IPS DF 6.9 (cell line): Measurements from ENCODE around the gene DNTT.

Experiments
- DNase-seq: peaks from one replicate; pipeline ENCODE4 v3.0.0-alpha.2; 2013; ENCODE audit warnings: low read depth, low spot score
- H3K27ac ChIP-seq: one replicate; pipeline ENCODE4 v1.5.1; 2013; ENCODE audit warnings: low read length, control low read depth
- H3K27me3 ChIP-seq: 2 replicates; pipeline ENCODE4 v1.6.1; 2013; ENCODE audit warnings: mild to moderate bottlenecking, low read length; ENCODE audit not compliant: control insufficient read depth, insufficient read depth
- H3K36me3 ChIP-seq: 2 replicates; pipeline ENCODE4 v1.6.1; 2013; ENCODE audit warnings: low read length; ENCODE audit not compliant: control insufficient read depth, insufficient read depth
- H3K4me1 ChIP-seq: 2 replicates; pipeline ENCODE4 v1.6.1; 2013; ENCODE audit warnings: low read length; ENCODE audit not compliant: control insufficient read depth, insufficient read depth
- H3K4me3 ChIP-seq: 2 replicates; pipeline ENCODE4 v1.5.1; 2013; ENCODE audit warnings: mild to moderate bottlenecking, low read length
- H3K9me3 ChIP-seq: 2 replicates; pipeline ENCODE4 v1.6.1; 2013; ENCODE audit warnings: low read length, inconsistent platforms; ENCODE audit not compliant: control insufficient read depth, insufficient read depth
- WGBS: extraction: QIAGEN DNeasy Blood & Tissue Kit; methylation state at CpG from one replicate; pipeline ENCODE4 v1.1.7; 2013; ENCODE audit warnings: mixed read lengths, missing lambda C conversion rate; ENCODE audit not compliant: insufficient read length, insufficient coverage; 5-methylcytosine and 5-hydroxymethylcytosine counted together

The DNTT gene

DNA sequence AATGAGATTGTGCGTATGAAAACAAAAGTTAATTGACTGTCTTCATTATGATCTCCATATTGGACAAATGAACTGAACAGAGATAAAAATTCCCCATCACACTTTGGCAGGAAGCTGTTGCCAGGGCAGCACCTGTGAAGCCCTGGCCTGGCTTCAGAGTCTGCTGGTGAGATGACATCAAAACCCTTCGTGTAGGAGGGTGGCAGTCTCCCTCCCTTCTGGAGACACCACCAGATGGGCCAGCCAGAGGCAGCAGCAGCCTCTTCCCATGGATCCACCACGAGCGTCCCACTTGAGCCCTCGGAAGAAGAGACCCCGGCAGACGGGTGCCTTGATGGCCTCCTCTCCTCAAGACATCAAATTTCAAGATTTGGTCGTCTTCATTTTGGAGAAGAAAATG lies at the start of gene DNTT:
TSS of gene DNTT (plus strand) at position 205 of the 400 bp plus-strand sequence. CDS start at position 269, 64 bp downstream.
- H3K27ac ChIP-seq: no peak within 1 kb of the TSS
- H3K27me3 ChIP-seq: no peaks in the 10 kb centered on the region
- WGBS: no CpG with 5 or more reads among the region's 8 CpGs
- no peaks in the 10 kb centered on the region for H3K36me3 ChIP-seq
- no peaks in the 10 kb centered on the region for H3K9me3 ChIP-seq
- no peak for DNase-seq
- H3K4me3 ChIP-seq: no peak within 1 kb of the TSS
- peaks cover 4% of the 10 kb centered on the region; the same call in 1 of the 2 replicates for H3K4me1 ChIP-seq

DNA sequence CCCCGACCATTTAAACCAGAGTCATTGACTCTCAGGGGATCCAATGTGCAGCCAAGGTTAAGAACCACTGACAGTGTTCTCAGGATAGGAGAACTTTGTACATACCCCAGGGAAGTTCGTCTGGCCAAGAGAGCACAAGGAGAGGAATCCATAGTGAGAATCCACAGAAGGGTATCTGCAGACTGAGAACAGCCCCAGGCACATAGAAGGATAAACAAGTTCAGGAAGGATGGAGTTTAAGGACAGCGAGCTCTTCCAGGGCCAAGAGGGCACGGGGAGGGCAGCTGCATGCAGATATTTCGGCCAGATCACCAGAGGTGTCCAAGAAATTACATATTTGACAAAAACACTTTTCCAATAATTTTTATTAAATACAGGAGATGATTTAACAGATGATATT lies 49.3 kb upstream of the DNTT start:
- Histone ChIP-seq H3K9me3 (no peaks in the 10 kb centered on the region), H3K4me3 (no peak overlapping the region), H3K36me3 (no peaks in the 10 kb centered on the region), H3K27me3 (no peaks in the 10 kb centered on the region), H3K27ac (no peak overlapping the region), H3K4me1 (no peaks in the 10 kb centered on the region)
- WGBS: no CpG with 5 or more reads among the region's 5 CpGs
- no peak for DNase-seq

DNA sequence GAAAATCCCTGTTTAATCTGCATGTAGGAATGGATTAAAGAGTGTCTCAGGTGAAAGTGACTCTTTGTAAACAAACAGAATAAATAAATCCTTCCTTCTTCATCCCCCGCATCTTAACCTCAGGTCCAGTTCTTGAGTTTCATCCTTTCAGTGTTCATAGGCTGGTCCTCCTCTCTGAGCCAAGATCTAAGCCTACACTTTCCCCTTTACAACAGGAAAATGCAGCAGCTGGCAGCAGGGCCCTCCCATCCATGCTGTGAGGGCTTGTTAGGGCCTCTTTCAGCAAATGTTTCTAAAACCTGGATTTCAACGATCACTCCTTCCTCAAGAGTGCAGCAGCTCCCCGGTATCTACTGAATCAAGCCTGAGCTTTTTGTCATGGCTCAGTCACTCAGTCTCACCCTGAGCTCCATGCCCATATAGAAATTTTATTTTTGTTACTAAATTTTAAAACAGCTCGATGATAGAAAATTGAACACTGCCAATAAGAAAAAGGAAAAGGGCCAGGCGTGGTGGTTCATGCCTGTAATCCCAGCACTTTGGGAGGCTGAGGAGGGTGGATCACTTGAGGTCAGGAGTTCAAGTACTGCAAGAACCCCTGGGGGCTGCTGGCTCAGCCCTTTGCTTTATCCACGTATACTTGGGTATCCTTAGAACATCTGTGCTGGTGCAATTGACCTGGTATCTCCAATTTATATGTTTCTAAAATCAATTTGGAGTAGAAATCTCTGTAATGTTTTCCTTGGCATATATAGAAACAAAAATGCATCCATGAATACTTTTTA lies 48.5 kb upstream of the DNTT start:
- DNase-seq: no peak
- Histone ChIP-seq H3K4me3 (no peak overlapping the region), H3K27me3 (no peaks in the 10 kb centered on the region), H3K27ac (no peak overlapping the region), H3K9me3 (no peaks in the 10 kb centered on the region), H3K36me3 (no peaks in the 10 kb centered on the region), H3K4me1 (no peaks in the 10 kb centered on the region)
- no CpG with 5 or more reads among the region's 6 CpGs for WGBS

DNA sequence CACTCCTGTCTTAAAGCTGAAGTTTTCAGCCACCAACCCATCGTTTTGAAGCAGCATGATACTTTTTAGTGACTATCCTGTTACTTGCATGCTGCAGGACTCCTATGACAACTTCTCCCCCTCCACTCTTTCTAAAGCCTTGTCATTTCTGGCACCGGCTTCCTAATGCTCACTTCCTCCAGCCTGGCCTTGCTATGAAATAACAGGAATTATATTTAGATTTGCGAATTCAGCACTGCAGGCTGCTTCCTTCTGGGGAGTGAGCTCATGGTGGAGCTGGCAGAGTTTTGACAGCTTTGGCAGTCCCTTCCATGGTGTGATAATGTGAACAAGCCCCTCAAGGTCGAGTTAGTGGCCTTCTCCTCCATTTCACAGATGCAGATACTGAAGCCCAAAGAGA lies 46.3 kb upstream of the DNTT start:
- no CpG with 5 or more reads among the region's 4 CpGs for WGBS
- DNase-seq: no peak
- Histone ChIP-seq H3K4me1 (no peaks in the 10 kb centered on the region), H3K27me3 (no peaks in the 10 kb centered on the region), H3K9me3 (no peaks in the 10 kb centered on the region), H3K36me3 (no peaks in the 10 kb centered on the region), H3K4me3 (no peak overlapping the region), H3K27ac (no peak overlapping the region)

DNA sequence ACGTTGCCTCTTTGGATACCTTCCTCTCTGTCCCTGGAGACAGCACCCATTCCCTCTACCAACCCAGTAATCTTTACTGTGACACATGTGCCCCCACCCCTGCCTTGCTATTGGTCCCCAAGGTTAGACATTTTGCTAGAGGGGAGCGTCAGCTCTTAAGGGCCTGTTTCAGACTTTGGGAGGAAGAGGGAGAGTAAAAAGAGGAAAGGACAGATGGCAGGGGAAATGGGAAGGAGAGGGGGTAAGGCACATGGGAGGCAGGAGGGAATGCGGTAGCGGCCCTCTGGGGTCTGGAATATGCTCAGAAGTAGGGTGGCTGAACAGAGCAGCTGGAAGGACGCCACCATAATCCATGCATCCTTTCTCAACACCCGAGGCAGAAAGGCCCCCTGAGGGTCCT lies 45.1 kb upstream of the DNTT start:
- DNase-seq: no peak
- Histone ChIP-seq H3K27ac (no peak overlapping the region), H3K4me3 (no peak overlapping the region), H3K27me3 (no peaks in the 10 kb centered on the region), H3K36me3 (no peaks in the 10 kb centered on the region), H3K4me1 (no peaks in the 10 kb centered on the region), H3K9me3 (no peaks in the 10 kb centered on the region)
- no CpG with 5 or more reads among the region's 6 CpGs for WGBS

DNA sequence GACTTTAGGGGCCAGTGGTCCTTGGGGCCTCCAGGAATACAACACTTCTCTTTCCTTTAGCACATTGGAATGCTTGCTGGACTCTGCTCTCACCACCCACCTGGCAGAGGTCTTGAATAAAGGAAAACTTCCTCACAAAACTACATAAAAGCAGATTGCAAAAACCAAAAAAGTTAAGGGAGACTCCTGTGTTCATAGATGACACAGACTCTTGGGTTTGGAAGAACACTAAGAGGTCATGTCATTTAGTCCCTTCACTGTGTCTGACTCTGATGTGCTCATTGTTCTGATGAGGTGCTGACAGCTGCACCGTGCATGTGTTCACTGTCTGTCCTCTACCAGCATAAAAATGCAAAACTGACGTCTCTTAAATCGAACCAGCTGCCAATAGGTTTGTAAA lies 44.2 kb upstream of the DNTT start:
- no CpG with 5 or more reads among the region's 3 CpGs for WGBS
- Histone ChIP-seq H3K27me3 (no peaks in the 10 kb centered on the region), H3K4me3 (no peak overlapping the region), H3K9me3 (no peaks in the 10 kb centered on the region), H3K27ac (no peak overlapping the region), H3K36me3 (no peaks in the 10 kb centered on the region), H3K4me1 (no peaks in the 10 kb centered on the region)
- no peak for DNase-seq

DNA sequence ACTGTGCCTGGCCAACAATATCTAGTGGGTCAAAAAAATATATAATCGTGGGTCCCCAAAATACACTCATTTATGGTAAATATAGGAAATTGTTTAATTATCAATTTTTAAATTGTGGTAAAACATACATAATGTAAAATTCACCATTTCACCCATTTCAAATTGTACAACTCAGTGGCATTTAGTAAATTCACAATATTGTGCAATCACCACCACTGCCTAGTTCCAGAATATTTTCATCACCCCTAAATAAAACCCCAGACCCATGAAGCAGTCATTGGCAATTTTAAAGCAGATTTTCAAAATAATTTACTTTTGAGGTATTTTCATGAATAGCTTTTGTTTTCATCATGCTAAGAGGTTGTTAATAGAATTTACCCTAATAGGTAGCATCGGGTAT lies 43.1 kb upstream of the DNTT start:
- no peak overlapping the region for H3K27ac ChIP-seq

DNA sequence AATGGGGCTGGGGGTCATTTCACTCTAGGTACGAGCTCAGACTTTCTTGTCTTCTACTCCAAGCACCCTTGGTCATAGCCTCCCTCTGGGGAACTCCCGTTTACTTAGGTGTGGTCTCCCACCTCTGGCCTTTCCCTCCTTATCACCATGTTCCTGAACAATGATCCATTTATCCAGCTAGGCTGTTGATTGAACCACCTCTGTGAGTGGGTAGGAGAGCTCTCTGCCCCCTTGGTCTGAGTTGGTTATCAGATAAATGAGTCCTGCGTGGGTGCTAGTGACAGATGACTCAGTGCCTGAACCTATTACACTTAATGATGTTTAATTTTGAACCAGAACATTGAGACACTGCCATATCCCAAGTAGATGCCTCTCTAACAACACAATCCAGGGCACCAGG lies 42.3 kb upstream of the DNTT start:
- Histone ChIP-seq H3K27ac (no peak overlapping the region), H3K4me1 (no peaks in the 10 kb centered on the region), H3K9me3 (no peaks in the 10 kb centered on the region), H3K36me3 (no peaks in the 10 kb centered on the region), H3K27me3 (no peaks in the 10 kb centered on the region), H3K4me3 (no peak overlapping the region)
- DNase-seq: no peak
- WGBS: no CpG with 5 or more reads among the region's 3 CpGs

More for the DNA sequence above, 43.1 kb upstream of the DNTT start:
- DNase-seq: no peak
- Histone ChIP-seq H3K4me1 (no peaks in the 10 kb centered on the region), H3K4me3 (no peak overlapping the region), H3K27me3 (no peaks in the 10 kb centered on the region), H3K9me3 (no peaks in the 10 kb centered on the region), H3K36me3 (no peaks in the 10 kb centered on the region)
- WGBS: no CpG with 5 or more reads among the region's 2 CpGs

DNA sequence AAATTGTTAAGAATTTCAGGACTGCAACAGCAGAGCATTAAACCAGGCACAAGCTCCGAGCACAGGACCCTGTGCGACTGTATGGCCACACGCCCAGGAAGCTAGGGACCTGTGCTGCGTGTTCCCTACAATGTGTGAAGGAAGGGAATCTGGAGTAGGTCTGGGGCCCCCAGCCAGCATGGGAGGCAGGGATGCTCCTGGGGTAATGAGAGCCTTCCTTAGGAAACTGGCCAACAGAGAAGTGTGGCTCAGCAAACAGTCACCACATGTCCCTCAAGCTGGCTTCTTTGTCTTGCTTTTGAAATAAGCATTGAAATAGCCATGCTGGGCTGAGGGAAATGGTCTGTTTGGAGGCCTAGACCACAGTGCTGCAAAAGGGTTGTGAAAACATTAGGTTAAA lies 41.1 kb upstream of the DNTT start:
- Histone ChIP-seq H3K4me1 (no peaks in the 10 kb centered on the region), H3K9me3 (no peaks in the 10 kb centered on the region), H3K27ac (no peak overlapping the region), H3K27me3 (no peaks in the 10 kb centered on the region), H3K4me3 (no peak overlapping the region), H3K36me3 (no peaks in the 10 kb centered on the region)
- no peak for DNase-seq
- no CpG with 5 or more reads among the region's 4 CpGs for WGBS

DNA sequence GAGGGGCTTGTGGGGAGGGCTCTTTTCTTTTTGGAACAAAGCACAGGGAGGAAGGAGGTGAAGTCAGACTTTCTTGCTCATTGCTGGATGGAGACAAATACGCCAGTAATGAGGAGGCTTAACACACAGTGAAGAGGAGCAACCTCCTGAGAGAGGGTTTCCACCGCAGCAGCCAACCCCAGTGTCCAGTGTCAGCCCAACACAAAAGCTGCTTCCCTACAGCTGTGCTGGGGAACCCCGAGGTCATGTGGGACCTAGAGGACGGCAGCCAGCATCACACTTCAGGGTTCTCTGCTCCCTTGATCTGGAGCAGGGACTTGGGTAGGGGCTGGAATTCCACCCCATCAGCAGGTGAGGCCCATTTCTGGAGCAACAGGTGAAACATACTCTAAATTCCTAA lies 40.6 kb upstream of the DNTT start:
- H3K36me3 ChIP-seq: no peaks in the 10 kb centered on the region
- no peaks in the 10 kb centered on the region for H3K27me3 ChIP-seq
- no peak overlapping the region for H3K27ac ChIP-seq
- no CpG with 5 or more reads among the region's 4 CpGs for WGBS
- no peaks in the 10 kb centered on the region for H3K4me1 ChIP-seq
- H3K4me3 ChIP-seq: no peak overlapping the region
- no peaks in the 10 kb centered on the region for H3K9me3 ChIP-seq
- DNase-seq: no peak

DNA sequence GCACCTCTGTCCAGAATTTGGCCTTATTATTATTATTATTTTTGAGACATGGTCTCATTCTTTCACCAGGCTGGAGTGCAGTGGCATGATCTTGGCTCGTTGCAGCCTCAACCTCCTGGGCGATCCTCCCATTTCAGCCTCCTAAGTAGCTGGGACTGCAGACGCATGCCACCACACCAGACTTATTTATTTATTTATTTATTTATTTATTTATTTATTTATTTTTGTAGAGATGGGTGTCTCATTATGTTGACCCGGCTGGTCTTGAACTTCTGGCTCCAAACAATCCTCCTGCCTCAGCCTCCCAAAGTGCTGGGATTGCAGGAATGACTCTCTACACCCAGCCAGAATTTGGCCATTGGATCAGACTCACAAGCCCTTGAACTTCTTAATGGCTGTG lies 39.3 kb upstream of the DNTT start:
- Histone ChIP-seq H3K4me1 (no peaks in the 10 kb centered on the region), H3K36me3 (no peaks in the 10 kb centered on the region), H3K27me3 (no peaks in the 10 kb centered on the region), H3K27ac (no peak overlapping the region), H3K9me3 (no peaks in the 10 kb centered on the region), H3K4me3 (no peak overlapping the region)
- DNase-seq: no peak
- no CpG with 5 or more reads among the region's 4 CpGs for WGBS
